ENCODE results near the gene MYO1F. TPM values are rescaled to one million over a fixed set of nuclear protein-coding genes. Genes with fewer than 3 reads are reported as not detected.

The MYO1F gene
- polyA plus RNA-seq, 4 donors: 3.8 to 9.9 (median 7.4) TPM

DNA sequence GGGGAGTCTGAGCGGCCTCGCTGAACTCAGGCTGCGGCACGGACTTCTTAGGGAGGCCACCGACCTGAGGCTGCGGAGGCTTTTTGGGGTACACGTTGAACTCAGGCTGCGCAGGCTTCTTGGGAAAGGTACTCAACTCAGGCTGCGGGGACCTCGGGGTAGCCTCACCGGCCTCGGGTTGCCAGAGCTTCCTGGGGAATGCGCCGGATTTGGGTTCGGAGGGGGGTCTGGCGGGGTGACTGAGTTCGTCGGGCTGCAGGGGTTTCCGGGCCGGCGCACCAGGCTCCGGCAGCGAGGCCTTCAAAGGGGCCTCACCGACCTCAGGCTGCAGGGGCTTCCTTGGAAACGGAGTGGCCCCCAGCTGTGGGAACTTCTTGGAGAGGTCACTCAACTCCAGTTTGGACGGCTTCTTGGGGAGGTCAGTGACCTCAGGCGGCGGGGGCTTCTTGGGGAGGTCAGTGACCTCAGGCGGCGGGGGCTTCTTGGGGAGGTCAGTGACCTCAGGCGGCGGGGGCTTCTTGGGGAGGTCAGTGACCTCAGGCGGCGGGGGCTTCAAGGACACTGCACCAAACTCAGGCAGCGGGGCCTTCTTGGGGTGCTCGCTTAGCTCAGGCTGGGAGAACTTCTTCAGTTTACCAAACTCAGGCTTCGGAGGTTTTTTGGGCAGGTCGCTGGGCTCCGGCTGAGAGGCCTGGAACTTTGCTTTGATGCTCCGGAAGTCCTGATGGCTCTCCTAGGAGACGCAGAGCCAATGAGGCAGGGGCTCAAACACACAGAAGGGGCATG lies 78.0 kb downstream of the MYO1F start:
- DNase-seq (ENCODE audit: low read depth in 4 of 4, low spot score in 3 of 4): no peak

GRCh38 chr19:8498295-8498694 lies 78.9 kb downstream of the MYO1F start:
- DNase-seq (ENCODE audit: low read depth in 4 of 4, low spot score in 3 of 4): no peak

GRCh38 chr19:8494158-8494557 lies 83.1 kb downstream of the MYO1F start:
- DNase-seq (ENCODE audit: low read depth in 4 of 4, low spot score in 3 of 4): no peak

- no peak for DNase-seq (ENCODE audit: low read depth in 4 of 4, low spot score in 3 of 4)
Measured at GRCh38 chr19:8491574-8491973, 85.7 kb downstream of the MYO1F start.

DNA sequence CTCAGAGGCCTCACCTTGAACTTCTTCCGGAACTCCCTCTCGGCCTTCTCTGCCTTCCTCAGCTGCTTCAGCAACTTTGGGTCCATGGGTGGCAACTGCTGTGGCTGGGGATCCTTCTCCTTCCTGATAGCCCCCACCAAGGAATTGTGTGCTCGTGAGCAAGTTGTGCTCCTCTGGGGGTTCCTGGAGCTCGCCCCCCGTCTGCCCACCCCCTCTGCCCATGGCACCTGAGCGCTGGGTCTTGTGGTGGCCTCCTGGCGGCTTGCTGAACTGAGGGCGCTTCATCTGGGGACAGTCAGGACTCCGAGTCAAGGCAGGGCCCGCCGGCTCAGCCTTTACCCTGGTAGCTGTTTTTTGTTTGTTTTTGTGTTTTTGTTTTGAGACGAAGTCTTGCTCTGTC lies 86.4 kb downstream of the MYO1F start:
- no peak for DNase-seq (ENCODE audit: low read depth in 4 of 4, low spot score in 3 of 4)

DNA sequence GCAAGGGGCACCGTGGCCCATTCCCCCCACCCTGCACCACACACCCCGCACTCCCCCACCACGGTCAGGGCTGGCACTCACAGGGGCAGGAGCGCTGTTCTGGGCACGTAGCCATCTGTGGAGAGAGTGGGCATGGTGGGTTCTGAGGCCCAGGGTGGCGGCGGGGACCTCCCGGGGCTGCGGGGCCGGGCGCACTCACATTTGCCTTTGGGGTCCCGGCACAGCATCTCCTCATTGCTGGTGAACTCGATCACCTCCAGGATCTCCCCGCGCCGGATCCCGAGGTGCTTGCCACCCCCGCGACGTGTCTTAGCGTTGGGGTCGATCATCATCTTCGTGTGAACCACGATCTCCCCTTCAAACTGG lies 86.9 kb downstream of the MYO1F start:
- DNase-seq (ENCODE audit: low read depth in 4 of 4, low spot score in 3 of 4): no peak

DNA sequence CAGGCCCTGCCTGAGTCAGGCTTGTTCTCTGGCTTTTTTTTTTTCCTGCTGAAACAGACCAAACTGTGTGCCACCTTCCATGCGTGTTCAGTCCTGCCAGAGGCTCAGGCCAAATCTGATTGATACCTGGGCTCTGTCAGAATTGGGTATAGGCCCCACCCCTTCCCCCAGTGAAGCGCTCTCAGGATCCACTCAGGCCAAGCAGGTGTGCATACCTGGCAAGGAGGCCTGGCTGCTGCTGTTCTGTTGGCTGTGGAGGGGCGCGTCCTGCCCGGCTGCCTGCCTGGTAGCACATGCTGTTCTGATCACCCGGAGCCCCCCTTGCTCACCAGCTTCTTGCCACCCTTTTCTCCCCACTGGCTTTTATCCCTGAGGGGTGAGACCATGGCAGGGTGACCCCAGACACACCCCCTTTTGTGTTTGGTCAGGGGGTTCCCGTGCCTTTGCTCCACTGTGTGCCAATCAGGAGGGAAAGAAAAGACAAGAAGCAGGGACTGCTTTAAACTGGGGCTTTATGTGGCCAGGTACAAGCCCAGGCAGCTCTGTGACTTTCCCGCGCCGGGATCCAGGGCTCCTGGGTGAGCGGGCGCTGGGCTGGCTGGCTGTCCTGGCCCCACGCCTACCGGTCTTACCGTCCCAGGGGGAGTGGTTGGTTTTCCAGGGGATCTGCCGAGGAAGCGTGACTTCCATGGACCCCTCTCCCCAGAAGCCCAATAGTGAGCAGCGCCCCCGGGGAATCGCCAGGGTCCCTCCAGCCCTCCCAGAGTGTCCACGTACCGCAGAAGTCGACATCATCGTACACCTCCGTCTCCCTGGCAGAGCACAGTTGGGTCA lies 87.5 kb downstream of the MYO1F start:
- no peak for DNase-seq (ENCODE audit: low read depth in 4 of 4, low spot score in 3 of 4)

GRCh38 chr19:8488365-8488764 lies 88.9 kb downstream of the MYO1F start:
- no peak for DNase-seq (ENCODE audit: low read depth in 4 of 4, low spot score in 3 of 4)

GRCh38 chr19:8487137-8487851 lies 89.9 kb downstream of the MYO1F start:
- no peak for DNase-seq (ENCODE audit: low read depth in 4 of 4, low spot score in 3 of 4)

- no peak for DNase-seq (ENCODE audit: low read depth in 4 of 4, low spot score in 3 of 4)
Measured at GRCh38 chr19:8486661-8487136, 90.5 kb downstream of the MYO1F start.

- DNase-seq (ENCODE audit: low read depth in 4 of 4, low spot score in 3 of 4): no peak
Measured at GRCh38 chr19:8485561-8486371, 91.5 kb downstream of the MYO1F start.

DNA sequence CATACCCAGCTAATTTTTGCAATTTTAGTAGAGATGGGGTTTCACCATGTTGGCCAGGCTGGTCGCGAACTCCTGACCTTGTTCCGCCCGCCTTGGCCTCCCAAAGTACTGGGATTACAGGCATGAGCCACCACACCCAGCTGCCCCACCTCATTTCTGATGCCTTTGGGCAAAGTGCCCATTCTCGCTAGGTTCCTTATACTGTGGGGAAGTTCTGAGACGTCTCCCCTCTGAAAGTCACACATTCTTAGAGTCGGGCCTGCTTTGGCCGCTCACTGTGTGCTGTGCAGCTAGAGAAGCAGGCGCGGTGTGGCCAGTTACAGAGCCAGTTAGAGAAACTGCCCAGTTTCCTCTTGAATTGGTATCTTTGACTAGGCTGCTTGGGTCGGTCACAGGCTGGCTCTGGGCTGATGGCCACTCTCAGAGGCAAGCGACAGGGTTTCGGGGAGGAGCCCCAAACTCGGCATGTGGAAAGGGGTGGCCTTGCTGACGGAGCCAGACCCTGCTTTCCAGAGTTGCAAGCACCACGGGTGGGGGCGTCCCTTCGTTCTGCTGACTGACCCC lies 92.8 kb downstream of the MYO1F start:
- no peak for DNase-seq (ENCODE audit: low read depth in 4 of 4, low spot score in 3 of 4)

GRCh38 chr19:8483165-8483564 lies 94.1 kb downstream of the MYO1F start:
- DNase-seq (ENCODE audit: low read depth in 4 of 4, low spot score in 3 of 4): no peak

GRCh38 chr19:8482696-8483095 lies 94.5 kb downstream of the MYO1F start:
- DNase-seq (ENCODE audit: low read depth in 4 of 4, low spot score in 3 of 4): no peak

DNA sequence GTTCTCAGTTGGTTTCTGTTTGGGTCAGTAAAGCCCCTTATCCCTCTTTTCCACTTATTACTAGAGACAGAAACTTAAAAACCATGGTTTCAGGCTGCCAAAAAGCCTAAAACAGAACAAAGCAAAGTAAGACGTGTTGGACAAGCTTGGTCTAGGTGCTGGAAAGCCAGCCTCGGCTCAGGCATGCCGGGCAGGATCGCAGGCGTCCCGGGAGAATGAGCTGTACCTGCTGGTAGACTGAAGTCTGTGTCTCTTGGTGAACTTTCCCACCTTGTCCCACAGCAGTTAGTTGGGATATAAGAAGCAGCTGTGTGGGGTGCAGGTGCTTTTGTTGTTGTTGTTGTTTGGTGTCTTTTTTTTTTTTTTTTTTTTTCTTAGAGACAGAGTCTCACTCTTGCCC lies 95.6 kb downstream of the MYO1F start:
- no peak for DNase-seq (ENCODE audit: low read depth in 4 of 4, low spot score in 3 of 4)

DNA sequence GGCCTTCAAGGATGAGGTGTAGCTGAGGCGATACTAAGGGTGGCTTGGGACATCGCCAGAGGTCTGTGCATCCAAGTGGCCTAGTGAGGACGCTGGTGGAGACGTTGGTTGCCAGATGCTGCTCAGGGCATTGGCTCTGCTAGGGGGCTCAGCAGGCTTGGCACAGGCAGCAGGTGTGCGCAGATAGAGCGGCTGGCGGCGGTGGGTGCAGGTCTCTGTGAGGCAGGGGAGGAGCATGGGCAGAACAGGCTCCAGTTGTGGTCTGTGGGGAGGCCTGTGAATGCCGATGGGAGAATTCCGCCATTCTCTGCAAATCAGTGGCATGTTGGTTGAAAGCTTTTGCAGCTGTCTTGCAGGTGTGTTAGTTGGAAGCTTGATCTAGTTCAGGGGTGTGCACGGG lies 96.0 kb downstream of the MYO1F start:
- DNase-seq (ENCODE audit: low read depth in 4 of 4, low spot score in 3 of 4): no peak

DNA sequence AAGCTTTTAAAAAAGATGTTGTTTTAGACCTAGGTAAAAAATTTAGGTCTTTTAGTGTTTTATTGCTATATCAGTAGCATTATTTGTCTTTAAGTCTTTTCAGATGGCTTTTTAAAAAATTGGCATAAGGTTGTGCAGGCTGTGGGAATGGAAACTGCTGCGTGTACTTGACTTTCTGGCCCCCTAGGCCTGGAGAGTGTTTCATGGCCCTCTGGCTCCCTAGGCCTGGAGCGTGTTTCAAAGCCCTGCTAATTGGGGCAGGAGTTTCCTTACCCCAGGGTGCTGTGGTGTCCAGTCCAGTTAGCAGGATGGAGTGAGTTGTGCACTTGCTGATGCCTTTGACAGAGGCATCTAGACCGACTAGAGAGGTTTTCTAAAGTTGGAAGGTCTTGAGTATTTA lies 98.6 kb downstream of the MYO1F start:
- no peak for DNase-seq (ENCODE audit: low read depth in 4 of 4, low spot score in 3 of 4)

- no peak for DNase-seq (ENCODE audit: low read depth in 4 of 4, low spot score in 3 of 4)
Measured at GRCh38 chr19:8477889-8478288, 99.4 kb downstream of the MYO1F start.

- no peak for DNase-seq (ENCODE audit: low read depth in 4 of 4, low spot score in 3 of 4)
Measured at GRCh38 chr19:8476524-8476923, 100.7 kb downstream of the MYO1F start.

DNA sequence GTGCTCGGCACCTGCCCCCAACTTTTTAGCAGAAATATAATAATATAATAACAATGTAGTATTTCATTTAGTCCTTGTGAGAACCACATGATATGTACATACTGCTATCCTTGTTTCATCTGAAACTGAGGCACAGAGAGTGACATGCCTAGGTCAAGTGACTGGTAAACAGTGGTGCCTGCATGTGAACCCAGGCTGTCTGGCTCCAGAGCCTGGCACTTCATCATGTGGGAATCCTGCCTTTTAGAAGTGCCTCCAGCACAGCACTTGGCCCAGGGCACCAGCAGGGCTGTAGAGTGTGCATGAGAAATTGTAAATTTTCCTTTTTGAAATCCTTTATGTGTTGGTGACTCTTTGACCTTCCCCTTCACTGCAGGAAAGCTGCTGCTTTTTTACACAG lies 102.2 kb downstream of the MYO1F start:
- no peak for DNase-seq (ENCODE audit: low read depth in 4 of 4, low spot score in 3 of 4)

Measured in left renal pelvis (tissue), 4 donors.